Measurements from ENCODE around the gene NUDT14.

- TF ChIP-seq YY1 (IDR thresholded peaks at IDR 0.05; ENCODE audit: low read depth, low read length) (no peak), CHD2 (IDR thresholded peaks at IDR 0.05; ENCODE audit: low read length) (no peak), GTF2F1 (IDR thresholded peaks at IDR 0.05; ENCODE audit: borderline replicate concordance, low read depth, low read length) (no peak), KDM5A (IDR thresholded peaks at IDR 0.05; ENCODE audit: low read length) (no peak), EGR1 (IDR thresholded peaks at IDR 0.05; ENCODE audit: borderline replicate concordance, low read depth, low read length) (no peak), RAD21 (IDR thresholded peaks at IDR 0.05 in 1 of 2, conservative IDR thresholded peaks at IDR 0.05 in 1 of 2; ENCODE audit: low read depth in 2 of 2, low read length in 2 of 2) (no peak), ASH2L (IDR thresholded peaks at IDR 0.05; ENCODE audit: low read length) (no peak), CREB1 (IDR thresholded peaks at IDR 0.05) (no peak), ATF3 (IDR thresholded peaks at IDR 0.05; ENCODE audit: insufficient read depth, low read depth, low read length) (no peak), CHD1 (IDR thresholded peaks at IDR 0.05; ENCODE audit: low read depth, low read length) (no peak), RNF2 (IDR thresholded peaks at IDR 0.05; ENCODE audit: borderline replicate concordance, low read depth, low read length, missing control alignments, poor library complexity, severe bottlenecking) (no peak), SP2 (IDR thresholded peaks at IDR 0.05; ENCODE audit: low read length) (no peak)
- TF ChIP-seq, protein P1, sequence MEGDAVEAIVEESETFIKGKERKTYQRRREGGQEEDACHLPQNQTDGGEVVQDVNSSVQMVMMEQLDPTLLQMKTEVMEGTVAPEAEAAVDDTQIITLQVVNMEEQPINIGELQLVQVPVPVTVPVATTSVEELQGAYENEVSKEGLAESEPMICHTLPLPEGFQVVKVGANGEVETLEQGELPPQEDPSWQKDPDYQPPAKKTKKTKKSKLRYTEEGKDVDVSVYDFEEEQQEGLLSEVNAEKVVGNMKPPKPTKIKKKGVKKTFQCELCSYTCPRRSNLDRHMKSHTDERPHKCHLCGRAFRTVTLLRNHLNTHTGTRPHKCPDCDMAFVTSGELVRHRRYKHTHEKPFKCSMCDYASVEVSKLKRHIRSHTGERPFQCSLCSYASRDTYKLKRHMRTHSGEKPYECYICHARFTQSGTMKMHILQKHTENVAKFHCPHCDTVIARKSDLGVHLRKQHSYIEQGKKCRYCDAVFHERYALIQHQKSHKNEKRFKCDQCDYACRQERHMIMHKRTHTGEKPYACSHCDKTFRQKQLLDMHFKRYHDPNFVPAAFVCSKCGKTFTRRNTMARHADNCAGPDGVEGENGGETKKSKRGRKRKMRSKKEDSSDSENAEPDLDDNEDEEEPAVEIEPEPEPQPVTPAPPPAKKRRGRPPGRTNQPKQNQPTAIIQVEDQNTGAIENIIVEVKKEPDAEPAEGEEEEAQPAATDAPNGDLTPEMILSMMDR (IDR thresholded peaks at IDR 0.05; ENCODE audit: control extremely low read depth in 1 of 3, insufficient read depth in 1 of 3, low read depth in 1 of 3, low read length in 3 of 3), result peak in 2 of 3 experiments; percentile 25 to 47; a peak in 3 of 4 replicates
- TF ChIP-seq, protein P2, sequence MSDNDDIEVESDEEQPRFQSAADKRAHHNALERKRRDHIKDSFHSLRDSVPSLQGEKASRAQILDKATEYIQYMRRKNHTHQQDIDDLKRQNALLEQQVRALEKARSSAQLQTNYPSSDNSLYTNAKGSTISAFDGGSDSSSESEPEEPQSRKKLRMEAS (IDR thresholded peaks at IDR 0.05), result peak; percentile 79
Observed at GRCh38 chr14:105167303-105168092, 13.6 kb downstream of the NUDT14 start.
